HCT116 (cell line): ENCODE data around the gene CHEK2.

Source experiments
- YY1 ChIP-seq: IDR thresholded peaks from 2 replicates; pipeline ENCODE4 v1.6.1; 2011; ENCODE audit warnings: low read length, low read depth, moderate library complexity, mild to moderate bottlenecking; ENCODE audit not compliant: insufficient replicate concordance; ENCODE audit errors: extremely low read depth
- TF ChIP-seq, protein P1 (sequence below), 3 experiments: fragments of 200-600 bp in 1 of 3; sonication (generic) in 1 of 3; IDR thresholded peaks in 2 of 3; conservative IDR thresholded peaks in 1 of 3; 2 replicates each; pipeline ENCODE4 v1.5.1; 2012 to 2017; ENCODE audit warnings: low read depth in 2 of 3, low read length in 2 of 3, antibody characterized with exemption in 1 of 3, borderline replicate concordance in 1 of 3, control low read depth in 1 of 3, mild to moderate bottlenecking in 1 of 3, mixed read lengths in 1 of 3, mixed run types in 1 of 3, moderate library complexity in 1 of 3; ENCODE audit not compliant: insufficient read depth in 1 of 3

DNA sequence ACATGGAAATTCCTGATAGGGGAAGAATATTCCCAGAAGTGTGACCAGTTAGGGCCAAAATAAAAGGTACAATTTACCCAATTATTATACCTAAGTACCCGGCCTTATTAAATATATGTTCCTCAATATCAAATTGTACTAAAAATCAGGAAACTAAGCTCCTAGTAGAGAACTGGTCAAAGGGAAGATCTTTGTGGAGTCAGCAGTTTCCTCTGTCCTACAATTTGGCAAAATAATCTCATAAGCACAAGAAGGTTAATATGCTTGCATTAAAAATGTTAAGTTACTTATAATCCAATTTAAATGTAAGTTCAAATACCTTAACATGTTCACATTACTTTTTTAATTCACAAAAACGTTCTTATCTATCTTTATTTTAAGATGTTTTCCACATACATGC is 72.2 kb downstream of the CHEK2 start:
- TF ChIP-seq, protein P1, sequence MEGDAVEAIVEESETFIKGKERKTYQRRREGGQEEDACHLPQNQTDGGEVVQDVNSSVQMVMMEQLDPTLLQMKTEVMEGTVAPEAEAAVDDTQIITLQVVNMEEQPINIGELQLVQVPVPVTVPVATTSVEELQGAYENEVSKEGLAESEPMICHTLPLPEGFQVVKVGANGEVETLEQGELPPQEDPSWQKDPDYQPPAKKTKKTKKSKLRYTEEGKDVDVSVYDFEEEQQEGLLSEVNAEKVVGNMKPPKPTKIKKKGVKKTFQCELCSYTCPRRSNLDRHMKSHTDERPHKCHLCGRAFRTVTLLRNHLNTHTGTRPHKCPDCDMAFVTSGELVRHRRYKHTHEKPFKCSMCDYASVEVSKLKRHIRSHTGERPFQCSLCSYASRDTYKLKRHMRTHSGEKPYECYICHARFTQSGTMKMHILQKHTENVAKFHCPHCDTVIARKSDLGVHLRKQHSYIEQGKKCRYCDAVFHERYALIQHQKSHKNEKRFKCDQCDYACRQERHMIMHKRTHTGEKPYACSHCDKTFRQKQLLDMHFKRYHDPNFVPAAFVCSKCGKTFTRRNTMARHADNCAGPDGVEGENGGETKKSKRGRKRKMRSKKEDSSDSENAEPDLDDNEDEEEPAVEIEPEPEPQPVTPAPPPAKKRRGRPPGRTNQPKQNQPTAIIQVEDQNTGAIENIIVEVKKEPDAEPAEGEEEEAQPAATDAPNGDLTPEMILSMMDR (IDR thresholded peaks at IDR 0.05 in 2 of 3, conservative IDR thresholded peaks at IDR 0.05 in 1 of 3; ENCODE audit: borderline replicate concordance in 1 of 3, insufficient read depth in 1 of 3, low read depth in 2 of 3, low read length in 2 of 3), result no peak
- no peak for TF ChIP-seq YY1
